HEK293 (cell line): ENCODE data around the gene RAD23B.

Experiments
- CTCF ChIA-PET: fragments of 350-600 bp; formaldehyde crosslinking; extraction: SDS; loops from one replicate; lab custom pipeline; 2021; ENCODE audit warnings: antibody characterized with exemption; lab: Yijun Ruan, JAX
- POLR2A ChIA-PET: fragments of 300-600 bp; formaldehyde crosslinking; extraction: SDS; loops from one replicate; lab custom pipeline; 2020; ENCODE audit warnings: antibody characterized with exemption, inconsistent platforms; lab: Yijun Ruan, JAX
- H3K27ac ChIP-seq: fragments of 200-500 bp; sonication (Bioruptor generic); 2 replicates; pipeline ENCODE4 v1.5.1; 2014; ENCODE audit warnings: low read depth, low read length, control low read depth, inconsistent platforms; ENCODE audit errors: extremely low read depth
- H3K36me3 ChIP-seq, 2 experiments: fragments of 200-500 bp in 1 of 2; sonication (Bioruptor generic) in 1 of 2; 1 replicate in 1 of 2; 2 replicates in 1 of 2; pipeline ENCODE4 v1.5.1; 2014 to 2017; ENCODE audit warnings: inconsistent platforms in 2 of 2, low read length in 2 of 2; ENCODE audit not compliant: control insufficient read depth in 2 of 2, insufficient read depth in 1 of 2
- H3K4me1 ChIP-seq: fragments of 200-500 bp; sonication (Bioruptor generic); 2 replicates; pipeline ENCODE4 v1.5.1; 2014; ENCODE audit warnings: mild to moderate bottlenecking, low read length, inconsistent platforms; ENCODE audit not compliant: control insufficient read depth, insufficient read depth
- H3K4me3 ChIP-seq: 2 replicates; pipeline ENCODE4 v1.5.1; 2011; ENCODE audit warnings: low read depth, mild to moderate bottlenecking, control low read depth, low read length, moderate library complexity
- H3K9me3 ChIP-seq: fragments of 200-500 bp; sonication (Bioruptor generic); 2 replicates; pipeline ENCODE4 v1.5.1; 2014; ENCODE audit warnings: low read depth, low read length, inconsistent platforms; ENCODE audit not compliant: control insufficient read depth, insufficient read depth
- BCL6B ChIP-seq: fragments of 450-650 bp; formaldehyde crosslinking; IDR thresholded peaks from 2 replicates; pipeline ENCODE4 v1.5.1; 2017; ENCODE audit warnings: missing biosample characterization, missing genetic modification characterization
- IKZF3 ChIP-seq: fragments of 450-650 bp; IDR thresholded peaks from 2 replicates; pipeline ENCODE4 v1.5.0; 2018; ENCODE audit warnings: missing biosample characterization, mild to moderate bottlenecking, missing genetic modification characterization, moderate library complexity
- MYNN ChIP-seq: fragments of 450-650 bp; formaldehyde crosslinking; IDR thresholded peaks from 2 replicates; pipeline ENCODE4 v1.5.1; 2016; ENCODE audit warnings: missing biosample characterization, missing genetic modification characterization, borderline replicate concordance
- MZF1 ChIP-seq: fragments of 450-650 bp; formaldehyde crosslinking; IDR thresholded peaks from 2 replicates; pipeline ENCODE4 v1.5.1; 2017; ENCODE audit warnings: missing biosample characterization, missing genetic modification characterization, borderline replicate concordance
- PRDM2 ChIP-seq: fragments of 450-650 bp; formaldehyde crosslinking; IDR thresholded peaks from 2 replicates; pipeline ENCODE4 v1.5.1; 2016; ENCODE audit warnings: missing biosample characterization, missing genetic modification characterization, borderline replicate concordance
- SCRT2 ChIP-seq: fragments of 450-650 bp; formaldehyde crosslinking; IDR thresholded peaks from 2 replicates; pipeline ENCODE4 v1.5.1; 2016; ENCODE audit warnings: missing biosample characterization, missing genetic modification characterization
- YY1 ChIP-seq: fragments of 450-650 bp; formaldehyde crosslinking; IDR thresholded peaks from 2 replicates; pipeline ENCODE4 v1.5.1; 2018; ENCODE audit warnings: missing biosample characterization, missing genetic modification characterization
- ZBTB1 ChIP-seq: fragments of 450-650 bp; formaldehyde crosslinking; IDR thresholded peaks from 2 replicates; pipeline ENCODE4 v1.5.1; 2016; ENCODE audit warnings: missing biosample characterization, missing genetic modification characterization
- ZBTB10 ChIP-seq: fragments of 450-650 bp; formaldehyde crosslinking; IDR thresholded peaks from 2 replicates; pipeline ENCODE4 v1.5.1; 2016; ENCODE audit warnings: missing biosample characterization, missing genetic modification characterization
- ZBTB48 ChIP-seq: fragments of 450-650 bp; formaldehyde crosslinking; IDR thresholded peaks from 2 replicates; pipeline ENCODE4 v1.5.1; 2016; ENCODE audit warnings: missing biosample characterization, missing genetic modification characterization
- ZBTB8A ChIP-seq: fragments of 450-650 bp; formaldehyde crosslinking; IDR thresholded peaks from 2 replicates; pipeline ENCODE4 v1.5.1; 2016; ENCODE audit warnings: missing biosample characterization, missing genetic modification characterization
- ZNF132 ChIP-seq: fragments of 450-650 bp; formaldehyde crosslinking; IDR thresholded peaks from 2 replicates; pipeline ENCODE4 v1.5.1; 2017; ENCODE audit warnings: missing biosample characterization, missing genetic modification characterization, borderline replicate concordance
- ZNF146 ChIP-seq: fragments of 450-650 bp; formaldehyde crosslinking; IDR thresholded peaks from 2 replicates; pipeline ENCODE4 v1.5.1; 2016; ENCODE audit warnings: missing biosample characterization, missing genetic modification characterization
- ZNF280C ChIP-seq: fragments of 450-650 bp; formaldehyde crosslinking; IDR thresholded peaks from 2 replicates; pipeline ENCODE4 v1.5.1; 2016; ENCODE audit warnings: missing biosample characterization, missing genetic modification characterization
- ZNF473 ChIP-seq: fragments of 450-650 bp; formaldehyde crosslinking; IDR thresholded peaks from 2 replicates; pipeline ENCODE4 v1.5.1; 2017; ENCODE audit warnings: missing biosample characterization, missing genetic modification characterization
- ZNF514 ChIP-seq: fragments of 450-650 bp; formaldehyde crosslinking; IDR thresholded peaks from 2 replicates; pipeline ENCODE4 v1.5.1; 2016; ENCODE audit warnings: missing biosample characterization, missing genetic modification characterization
- ZNF521 ChIP-seq: fragments of 450-650 bp; formaldehyde crosslinking; IDR thresholded peaks from 2 replicates; pipeline ENCODE4 v1.5.1; 2017; ENCODE audit warnings: missing biosample characterization, mild to moderate bottlenecking, missing genetic modification characterization
- ZNF610 ChIP-seq: fragments of 450-650 bp; formaldehyde crosslinking; IDR thresholded peaks from 2 replicates; pipeline ENCODE4 v1.5.1; 2016; ENCODE audit warnings: missing biosample characterization, missing genetic modification characterization, borderline replicate concordance
- ZNF658 ChIP-seq: fragments of 450-650 bp; formaldehyde crosslinking; IDR thresholded peaks from 2 replicates; pipeline ENCODE4; 2016; ENCODE audit warnings: missing biosample characterization, missing genetic modification characterization
- ZNF670 ChIP-seq: fragments of 450-650 bp; formaldehyde crosslinking; IDR thresholded peaks from 2 replicates; pipeline ENCODE4 v1.5.1; 2016; ENCODE audit warnings: missing biosample characterization, missing genetic modification characterization, low read depth
- ZNF677 ChIP-seq: fragments of 450-650 bp; IDR thresholded peaks from 2 replicates; pipeline ENCODE4 v1.5.0; 2018; ENCODE audit warnings: missing biosample characterization, mild to moderate bottlenecking, missing genetic modification characterization, moderate library complexity
- ZNF785 ChIP-seq: fragments of 450-650 bp; formaldehyde crosslinking; IDR thresholded peaks from 2 replicates; pipeline ENCODE4 v1.5.1; 2016; ENCODE audit warnings: missing biosample characterization, missing genetic modification characterization
- ZSCAN5A ChIP-seq: fragments of 450-650 bp; formaldehyde crosslinking; IDR thresholded peaks from 2 replicates; pipeline ENCODE4 v1.5.1; 2016; ENCODE audit warnings: missing biosample characterization, missing genetic modification characterization

The RAD23B gene

GRCh38 chr9:107330420-107330819, 47.3 kb downstream of the RAD23B start:
- no peaks in the 10 kb centered on the region for H3K9me3 ChIP-seq
- H3K27ac ChIP-seq: no peak overlapping the region
- H3K4me3 ChIP-seq: no peak overlapping the region
- CTCF ChIA-PET: interaction anchor here (4.2 kb wide), 1 partner anchor 11 kb away, joined by 35 read pairs; no protein-coding TSS in a partner anchor
- H3K4me1 ChIP-seq: no peaks in the 10 kb centered on the region
- TF ChIP-seq ZNF658 (tag by site-specific recombination) (no peak), ZNF670 (tag by site-specific recombination) (no peak), ZNF280C (tag by site-specific recombination) (no peak), ZBTB48 (tag by site-specific recombination) (no peak), ZNF514 (no peak), ZNF677 (tag by site-specific recombination) (no peak), IKZF3 (no peak), ZNF610 (no peak), ZBTB8A (tag by site-specific recombination) (no peak), ZSCAN5A (tag by site-specific recombination) (no peak), MYNN (tag by site-specific recombination) (no peak), ZNF473 (no peak), ZNF146 (tag by site-specific recombination) (no peak), ZBTB1 (tag by site-specific recombination) (no peak), ZNF785 (no peak)
- POLR2A ChIA-PET: no interaction called here
- peaks cover 28 to 86% of the 10 kb centered on the region in 2 experiments for H3K36me3 ChIP-seq

- ChIA-PET CTCF (interaction anchor here (2.5 kb wide), 1 partner anchor 8 kb away, joined by 17 read pairs; no protein-coding TSS in a partner anchor), POLR2A (no interaction called here)
- no peak overlapping the region for H3K27ac ChIP-seq
- H3K9me3 ChIP-seq: no peaks in the 10 kb centered on the region
- H3K4me3 ChIP-seq: no peak overlapping the region
- H3K4me1 ChIP-seq: no peaks in the 10 kb centered on the region
- peaks cover 18 to 95% of the 10 kb centered on the region in 2 experiments for H3K36me3 ChIP-seq
- TF ChIP-seq BCL6B (tag by site-specific recombination) (no peak), IKZF3 (no peak), ZNF132 (tag by site-specific recombination) (no peak), PRDM2 (tag by site-specific recombination) (no peak), ZNF521 (tag by site-specific recombination) (no peak), SCRT2 (no peak), ZNF670 (tag by site-specific recombination) (no peak), ZBTB10 (tag by site-specific recombination) (no peak), YY1 (tag by site-specific recombination) (no peak), MZF1 (tag by site-specific recombination) (no peak)
Observed at GRCh38 chr9:107332883-107333282, 49.8 kb downstream of the RAD23B start.
